Measurements from ENCODE around the gene GAB2.
A peak's percentile ranks its signal among the peaks of the same experiment; 100 is the strongest.
"Not testable (repeated sequence)": the region's sequence is repeated elsewhere in the genome, so short reads cannot be mapped to it uniquely, and the experiment has no call there.

Gene GAB2

DNA sequence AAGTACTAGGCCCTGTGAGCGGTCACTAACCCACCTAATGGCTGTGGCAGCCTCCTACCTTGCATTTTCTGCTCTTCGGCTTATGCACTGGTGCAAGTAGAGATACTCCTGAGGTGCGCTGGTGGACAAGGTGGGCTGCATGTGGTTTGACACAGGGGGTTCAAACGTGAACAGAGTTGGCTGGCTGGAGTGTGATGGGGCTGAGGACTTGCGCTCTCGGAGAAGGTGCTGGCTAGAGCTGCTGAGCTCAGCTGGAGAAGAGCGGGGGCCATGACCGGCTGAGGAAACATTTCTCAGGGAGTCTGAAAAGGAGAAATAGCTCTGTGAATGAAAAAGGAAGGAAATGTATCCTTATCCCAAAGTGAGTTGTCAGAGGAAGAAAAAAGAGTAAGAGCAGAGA is 167.5 kb downstream of the GAB2 start:
- DNase-seq (ENCODE audit: low read depth) = no peak

DNA sequence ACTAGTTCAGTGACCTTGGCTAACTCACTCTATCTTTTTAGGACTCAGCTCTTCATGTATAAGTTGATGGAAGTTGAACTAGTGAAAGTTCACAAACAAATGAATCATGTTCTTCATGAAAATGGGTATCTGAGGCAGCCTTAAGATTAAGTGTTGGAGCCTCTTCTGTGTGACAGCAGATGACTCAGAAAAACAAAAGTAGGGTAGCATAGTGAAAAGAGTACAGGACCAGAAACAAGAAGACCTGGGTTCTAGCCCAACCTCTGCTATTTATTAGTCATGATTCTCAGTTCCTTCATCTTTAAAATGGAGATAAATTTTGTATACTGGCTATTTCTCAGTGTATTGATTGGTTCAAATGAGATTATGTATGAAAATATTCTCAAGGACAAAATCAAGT is 168.7 kb downstream of the GAB2 start:
- DNase-seq (ENCODE audit: low read depth) = no peak

DNA sequence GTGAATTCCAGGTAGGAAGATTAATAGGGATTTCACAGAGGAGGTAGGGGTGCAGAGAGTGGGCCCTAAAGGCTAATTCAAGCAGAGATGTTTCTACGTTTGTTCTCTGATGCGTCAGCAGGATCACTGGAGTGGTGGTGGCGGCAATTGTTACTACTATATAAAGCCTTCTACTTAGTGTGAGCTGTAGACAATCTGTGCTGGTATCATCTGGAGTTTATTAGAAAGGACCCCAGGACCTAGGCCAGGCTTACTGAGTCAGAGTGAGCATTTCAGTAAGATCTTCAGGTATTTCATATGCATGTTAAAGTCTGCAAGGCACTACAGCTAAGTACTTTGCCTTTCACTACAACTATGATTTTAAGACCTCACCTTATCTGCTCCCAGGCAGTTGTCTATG is 169.4 kb downstream of the GAB2 start:
- DNase-seq (ENCODE audit: low read depth) = no peak

DNA sequence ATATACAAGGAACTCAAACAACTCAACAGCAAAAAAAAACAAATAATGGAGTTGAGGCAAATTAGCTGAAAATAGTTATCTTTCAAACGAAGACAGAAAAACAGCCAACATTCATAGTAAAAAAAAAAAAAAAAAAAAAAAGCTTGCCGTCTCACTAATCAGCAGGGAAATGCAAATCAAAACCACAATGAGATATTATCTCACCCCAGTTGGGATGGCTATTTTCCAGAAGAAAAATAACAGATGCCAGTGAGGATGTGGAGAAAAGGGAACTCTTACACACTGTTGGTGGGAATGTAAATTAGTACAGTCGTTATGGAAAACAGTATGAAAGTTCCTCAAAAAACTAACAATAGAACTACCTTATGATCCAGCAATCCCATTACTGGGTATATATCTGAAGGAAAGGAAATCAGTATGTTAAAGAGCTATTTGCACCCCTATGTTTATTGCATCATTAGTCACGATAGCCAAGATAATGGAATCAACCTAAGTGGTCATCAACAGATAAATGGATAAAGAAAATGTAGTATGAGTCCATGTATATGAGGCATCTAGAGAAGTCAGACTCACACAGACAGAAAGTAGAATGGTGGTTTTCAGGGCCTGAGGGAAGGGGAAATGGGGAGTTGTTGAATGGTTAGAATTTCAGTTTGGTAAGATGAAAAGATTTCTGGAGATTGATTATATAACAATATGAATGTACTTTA is 172.9 kb downstream of the GAB2 start:
- DNase-seq (ENCODE audit: low read depth) = no peak

DNA sequence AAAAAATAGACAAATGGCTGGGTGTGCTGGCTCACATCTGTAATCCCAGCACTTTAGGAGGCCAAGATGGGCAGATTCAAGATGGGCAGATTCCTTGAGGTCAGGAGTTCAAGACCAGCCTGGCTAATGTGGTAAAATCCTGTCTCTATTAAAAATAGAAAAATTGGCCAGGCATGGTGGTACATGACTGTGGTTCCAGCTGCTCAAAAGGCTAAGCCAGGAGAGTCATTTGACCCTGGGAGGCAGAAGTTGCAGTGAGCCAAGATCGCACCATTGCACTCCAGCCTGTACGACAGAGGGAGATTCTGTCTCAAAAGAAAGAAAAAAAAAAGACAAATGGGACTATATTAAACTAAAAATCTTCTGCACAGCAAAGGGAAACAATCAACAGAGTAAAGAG is 173.5 kb downstream of the GAB2 start:
- DNase-seq (ENCODE audit: low read depth) = no peak

DNA sequence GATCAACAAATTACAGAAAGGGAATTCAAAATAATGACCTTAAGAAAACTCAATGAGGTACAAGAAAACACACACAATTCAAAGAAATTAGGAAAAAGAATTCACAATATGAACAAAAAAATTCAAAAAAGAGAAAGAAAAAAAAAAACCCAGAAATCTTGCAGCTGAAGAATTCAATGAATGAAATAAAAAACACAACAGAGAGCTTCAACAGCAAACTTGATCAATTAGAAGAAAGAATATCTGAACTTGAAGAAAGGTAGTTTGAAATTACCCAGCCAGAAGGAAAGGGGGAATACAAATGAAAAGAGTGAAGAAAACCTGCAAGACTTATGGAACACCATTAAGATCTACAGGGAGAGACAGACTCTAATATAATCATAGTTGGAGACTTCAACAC is 176.1 kb downstream of the GAB2 start:
- no peak for DNase-seq (ENCODE audit: low read depth)

DNA sequence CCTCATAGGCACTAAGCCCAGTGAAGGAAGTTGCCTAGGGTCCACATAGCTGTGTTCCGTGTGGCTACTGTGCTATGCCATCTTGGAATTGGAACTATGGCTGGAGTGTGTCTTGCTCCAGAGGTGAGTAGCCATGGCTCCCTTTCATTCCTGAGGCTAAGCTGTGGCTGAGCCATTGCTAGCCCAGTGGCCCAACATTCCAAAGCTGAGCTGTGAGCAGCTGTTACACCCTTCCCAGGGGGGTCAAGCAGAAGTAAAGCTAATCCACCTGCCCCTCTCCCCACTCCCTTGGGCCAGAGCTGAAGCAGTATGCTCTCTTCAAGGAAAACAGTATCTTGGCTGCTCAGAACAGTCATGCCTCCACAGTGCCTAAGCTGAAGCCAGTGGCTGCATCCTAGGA is 177.8 kb downstream of the GAB2 start:
- no peak for DNase-seq (ENCODE audit: low read depth)

DNA sequence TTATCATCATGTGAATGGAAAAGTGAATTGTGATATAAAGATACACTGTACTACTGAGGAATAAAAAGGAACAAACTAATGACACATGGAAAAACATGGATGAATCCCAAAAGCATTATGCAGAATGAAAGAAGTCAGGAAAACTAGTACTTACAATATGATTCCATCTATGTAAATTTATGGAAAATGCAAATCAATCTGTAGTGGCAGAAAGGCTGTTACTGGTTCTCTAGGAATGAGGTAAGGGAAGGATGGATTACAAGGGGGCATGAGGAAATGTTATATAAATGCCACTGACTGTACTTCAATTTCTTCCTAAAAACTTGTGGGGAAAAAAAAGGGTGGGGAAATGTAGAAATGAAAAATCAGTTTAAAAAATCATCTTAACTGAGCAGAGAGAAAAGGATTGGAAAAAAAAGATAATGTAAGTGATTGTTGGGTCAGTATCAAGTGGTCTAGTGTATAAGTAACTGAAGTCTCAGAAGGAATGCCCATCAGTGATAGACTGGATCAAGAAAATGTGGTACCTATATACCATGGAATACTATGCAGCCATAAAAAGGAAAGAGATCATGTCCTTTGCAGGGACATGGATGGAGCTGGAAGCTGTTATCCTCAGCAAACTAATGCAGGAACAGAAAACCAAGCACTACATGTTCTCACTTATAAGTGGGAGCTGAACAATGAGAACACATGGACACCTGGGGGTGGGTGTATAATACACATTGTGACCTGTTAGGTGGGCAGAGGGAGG is 180.2 kb downstream of the GAB2 start:
- no peak for DNase-seq (ENCODE audit: low read depth)

DNA sequence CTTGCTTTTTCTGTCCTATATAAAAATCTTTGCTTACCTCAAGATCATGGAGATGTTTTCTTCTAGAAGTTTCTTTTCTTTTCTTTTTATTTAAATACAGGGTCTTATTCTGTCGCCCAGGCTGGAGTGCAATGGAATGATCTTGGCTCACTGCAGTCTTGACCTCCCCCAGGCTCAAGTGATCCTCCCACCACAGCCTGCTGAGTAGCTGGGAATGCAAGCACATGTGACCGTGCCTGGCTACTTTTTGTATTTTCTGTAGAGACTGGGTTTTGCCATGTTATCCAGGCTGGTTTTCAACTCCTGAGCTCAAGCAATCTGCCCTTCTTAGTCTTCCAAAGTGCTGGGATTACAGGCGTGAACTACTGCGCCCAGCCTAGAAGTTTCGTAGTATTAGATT is 183.6 kb downstream of the GAB2 start:
- no peak for DNase-seq (ENCODE audit: low read depth)

DNA sequence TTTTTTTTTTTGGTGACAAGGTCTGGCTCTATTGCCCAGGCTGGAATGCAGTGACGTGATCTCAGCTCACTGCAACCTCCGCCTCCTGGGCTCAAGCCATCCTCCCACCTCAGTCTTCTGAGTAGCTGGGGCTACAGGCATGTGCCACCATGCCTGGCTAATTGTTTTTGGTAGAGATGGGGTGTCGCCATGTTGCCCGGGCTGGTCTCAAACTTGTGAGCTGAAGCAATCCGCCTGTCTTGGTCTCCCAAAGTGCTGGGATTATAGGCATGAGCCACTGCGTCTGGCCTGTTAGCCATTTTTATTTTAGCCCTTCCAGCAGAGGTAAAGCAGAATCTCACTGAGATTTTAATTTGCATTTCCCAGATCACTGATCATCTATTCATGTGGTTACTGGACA is 184.6 kb downstream of the GAB2 start:
- DNase-seq (ENCODE audit: low read depth) = not testable (repeated sequence)

DNA sequence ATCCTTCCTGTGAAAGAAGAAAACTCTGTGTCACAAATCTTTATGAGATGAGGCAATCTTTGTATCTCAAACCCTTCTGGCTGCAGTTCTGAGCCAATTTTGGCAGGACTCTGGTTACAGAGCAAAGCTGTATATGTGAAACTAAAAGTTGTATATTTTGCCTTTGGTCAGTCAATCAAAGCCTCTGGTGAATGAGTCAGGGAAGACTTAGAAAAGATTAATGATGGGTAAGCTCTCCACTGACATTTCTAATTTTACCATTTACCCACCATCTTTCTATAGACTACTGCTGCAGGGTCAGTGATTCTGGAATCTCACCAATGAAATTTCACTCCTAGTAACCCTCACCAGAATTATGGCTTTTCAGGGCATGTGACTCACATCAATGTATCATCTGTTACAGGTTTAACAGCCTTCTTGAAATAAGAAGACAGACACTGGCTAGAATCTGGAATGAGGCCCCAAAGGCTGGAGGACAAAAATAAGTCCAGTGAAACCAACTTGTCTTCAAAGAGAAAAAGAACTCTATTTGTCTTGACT is 185.6 kb downstream of the GAB2 start:
- peak; percentile 53 for DNase-seq (ENCODE audit: low read depth)

DNA sequence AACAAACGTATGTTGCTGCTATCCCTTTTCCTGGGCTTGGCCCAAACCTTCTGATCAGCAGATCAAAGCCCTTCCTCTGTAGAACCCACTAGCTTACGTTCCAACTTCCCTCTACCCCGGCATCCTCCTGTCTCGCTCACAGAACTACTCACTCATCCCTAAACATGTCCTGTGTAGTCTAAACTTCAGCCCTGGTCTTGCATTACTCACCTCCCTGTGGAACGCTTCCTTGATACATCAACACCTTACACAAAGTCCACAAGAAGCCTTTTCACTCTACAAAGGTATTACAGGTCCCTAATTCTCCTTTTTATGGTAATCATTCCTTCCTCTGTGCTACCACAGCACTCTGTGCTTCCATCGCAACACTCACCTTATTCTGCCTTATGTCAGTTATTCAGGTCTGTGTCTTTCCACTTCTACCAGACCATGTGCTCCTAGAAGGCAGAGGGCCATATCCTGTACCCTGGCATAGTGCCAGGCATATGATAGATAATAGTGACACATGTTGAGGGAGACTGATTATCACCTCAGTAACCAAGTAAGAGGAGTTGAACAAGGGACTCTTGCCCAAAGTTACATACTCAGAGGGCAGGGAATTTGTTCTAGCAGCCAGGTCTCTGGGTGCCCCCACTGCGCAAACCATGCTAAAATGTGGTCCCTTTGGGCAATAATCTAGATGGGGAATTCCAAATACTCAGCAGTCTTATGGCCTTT is 187.3 kb downstream of the GAB2 start:
- DNase-seq (ENCODE audit: low read depth) = no peak

DNA sequence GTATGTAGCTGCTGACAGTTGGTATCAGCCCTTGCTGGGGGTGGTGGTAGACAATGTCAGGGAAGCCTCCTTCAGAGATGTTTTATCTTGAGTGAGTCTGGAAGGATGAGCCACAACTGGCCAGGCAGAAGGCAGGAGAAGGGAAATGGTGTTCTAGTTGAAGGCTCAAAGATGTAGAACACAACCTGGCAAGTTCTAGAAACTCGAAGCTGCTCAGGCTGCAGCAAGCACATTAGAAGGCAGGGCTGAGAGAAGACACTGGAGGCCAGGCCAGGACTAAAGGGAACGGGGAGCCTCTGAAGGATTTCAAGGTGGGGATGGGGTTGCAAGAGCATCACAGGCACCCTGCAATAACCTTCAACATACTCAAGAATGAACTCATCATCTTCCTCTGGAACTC is 188.5 kb downstream of the GAB2 start:
- no peak for DNase-seq (ENCODE audit: low read depth)

DNA sequence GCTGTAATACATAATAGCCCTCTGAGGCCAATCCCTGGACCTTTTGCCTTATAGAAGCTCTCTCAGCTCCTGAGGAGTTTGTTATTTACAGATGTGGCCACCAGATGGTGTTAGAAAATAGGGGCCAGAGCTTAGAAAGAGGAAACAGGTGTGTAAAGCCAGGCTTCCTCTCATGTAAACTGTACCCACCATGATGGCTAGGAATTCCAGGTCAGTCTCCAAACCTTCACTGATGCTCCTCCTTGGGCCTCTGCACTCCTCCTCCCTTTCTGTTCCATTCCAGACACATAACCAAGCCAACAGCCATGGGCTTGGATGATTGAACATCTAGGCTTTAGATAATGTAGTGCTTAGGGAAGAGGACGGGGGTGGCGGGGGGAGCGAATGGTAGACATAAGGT is 189.2 kb downstream of the GAB2 start:
- DNase-seq (ENCODE audit: low read depth) = no peak

DNA sequence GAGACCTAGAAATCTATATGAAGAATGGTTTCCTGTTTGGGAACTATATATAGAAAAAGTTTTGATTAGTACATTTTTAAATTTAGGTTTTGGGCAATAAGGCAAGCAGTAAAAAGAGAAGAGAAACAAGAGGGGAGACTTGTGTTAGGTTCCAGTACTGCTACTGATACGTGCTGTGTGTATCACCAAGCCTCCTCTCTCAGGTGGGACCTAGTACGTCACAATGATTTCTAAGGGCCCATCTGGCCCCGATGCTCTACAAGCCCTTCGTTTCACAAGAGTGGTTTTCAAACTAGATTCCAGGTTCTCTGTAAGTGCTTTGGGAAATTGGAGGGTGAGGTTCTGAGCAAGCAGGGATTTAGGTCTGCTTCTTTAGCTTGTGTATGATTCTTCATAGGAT is 189.7 kb downstream of the GAB2 start:
- no peak for DNase-seq (ENCODE audit: low read depth)

DNA sequence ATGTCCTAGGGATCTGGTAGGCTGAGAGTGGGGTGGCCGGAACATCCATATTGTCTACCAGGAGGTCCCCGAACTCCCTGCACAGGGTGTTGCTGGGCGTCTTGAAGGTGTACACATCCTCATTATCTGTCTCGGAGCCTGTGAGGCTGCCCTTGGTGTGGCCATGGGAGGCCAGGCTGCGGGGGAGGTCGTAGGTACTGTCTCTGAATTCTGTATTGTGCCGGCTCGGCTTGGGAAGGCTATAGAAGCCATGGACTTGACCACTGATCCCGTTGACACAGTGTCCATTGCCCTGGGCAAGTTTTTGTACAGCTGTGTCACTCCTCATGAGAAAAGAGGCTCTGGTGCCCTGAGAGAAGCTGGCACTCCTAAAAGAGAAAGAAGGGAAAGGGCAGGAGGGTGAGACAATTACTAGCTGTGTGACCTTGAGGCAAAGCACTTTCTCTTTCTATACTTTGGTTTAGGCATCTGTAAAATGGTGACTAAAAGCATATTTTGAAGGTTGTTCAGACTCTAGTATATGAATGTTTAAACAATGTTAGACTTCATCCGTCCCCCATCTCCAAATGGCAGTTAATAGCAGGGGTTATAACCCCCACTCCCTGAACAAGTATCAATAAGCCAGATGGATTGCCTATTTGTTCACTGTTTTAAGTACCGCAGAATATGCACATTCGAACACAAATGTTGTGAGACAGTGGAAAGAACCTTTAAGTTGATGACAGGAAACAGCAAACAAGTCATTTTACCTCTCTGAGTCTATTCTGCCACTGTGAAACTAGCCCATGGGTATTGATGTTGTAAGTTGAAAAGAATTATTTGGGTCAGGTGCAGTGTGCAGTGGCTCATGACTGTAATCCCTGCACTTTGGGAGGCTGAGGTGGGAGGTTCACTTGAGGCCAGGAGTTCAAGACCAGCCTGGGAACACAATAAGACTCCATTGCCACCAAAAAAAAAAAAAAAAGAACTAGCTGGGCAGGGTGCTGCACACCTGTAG is 190.6 kb downstream of the GAB2 start:
- no peak for DNase-seq (ENCODE audit: low read depth)

DNA sequence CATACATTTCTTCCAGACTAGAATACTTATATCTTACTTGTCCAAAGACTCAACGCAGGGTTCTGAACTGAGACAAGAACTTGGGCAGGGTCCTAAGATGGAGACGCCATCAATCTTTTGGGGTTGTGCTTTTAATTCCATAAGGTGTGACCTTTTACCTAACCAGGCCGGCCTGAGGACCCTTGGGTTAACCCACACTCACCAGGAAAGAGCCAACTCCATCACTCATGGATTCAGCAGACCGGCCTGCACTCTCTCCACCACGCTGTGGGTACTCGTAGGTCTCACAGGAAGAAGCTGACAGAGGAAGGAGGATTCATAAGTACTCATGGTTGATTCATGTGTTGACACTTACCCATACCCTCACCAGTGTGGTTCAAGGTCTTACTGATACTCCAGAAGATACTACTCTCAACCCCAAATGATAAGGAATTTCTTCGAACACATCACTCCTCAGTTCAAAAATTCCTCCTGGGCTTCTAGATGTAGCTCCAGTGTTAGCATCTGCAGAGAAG is 192.7 kb downstream of the GAB2 start:
- DNase-seq (ENCODE audit: low read depth) = no peak

DNA sequence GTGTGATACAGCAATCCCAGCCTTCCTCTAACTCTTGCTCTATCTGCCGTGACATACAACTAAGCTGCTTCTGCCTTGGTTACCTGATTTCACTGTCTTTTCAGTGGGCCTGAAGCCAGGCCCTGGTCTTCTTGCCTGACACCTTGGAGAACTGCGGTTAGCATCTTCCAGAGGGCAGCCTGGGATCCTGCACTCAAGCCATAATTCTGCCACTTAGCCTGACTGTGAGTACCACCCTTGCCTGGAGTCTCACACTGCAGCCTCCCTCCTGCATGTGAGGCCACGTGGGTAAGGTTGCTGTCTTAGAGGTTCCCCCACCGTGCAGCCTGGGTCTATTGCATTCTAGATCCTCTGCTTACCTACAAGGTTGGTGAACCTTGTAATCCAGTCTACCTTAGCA is 193.1 kb downstream of the GAB2 start:
- no peak for DNase-seq (ENCODE audit: low read depth)

DNA sequence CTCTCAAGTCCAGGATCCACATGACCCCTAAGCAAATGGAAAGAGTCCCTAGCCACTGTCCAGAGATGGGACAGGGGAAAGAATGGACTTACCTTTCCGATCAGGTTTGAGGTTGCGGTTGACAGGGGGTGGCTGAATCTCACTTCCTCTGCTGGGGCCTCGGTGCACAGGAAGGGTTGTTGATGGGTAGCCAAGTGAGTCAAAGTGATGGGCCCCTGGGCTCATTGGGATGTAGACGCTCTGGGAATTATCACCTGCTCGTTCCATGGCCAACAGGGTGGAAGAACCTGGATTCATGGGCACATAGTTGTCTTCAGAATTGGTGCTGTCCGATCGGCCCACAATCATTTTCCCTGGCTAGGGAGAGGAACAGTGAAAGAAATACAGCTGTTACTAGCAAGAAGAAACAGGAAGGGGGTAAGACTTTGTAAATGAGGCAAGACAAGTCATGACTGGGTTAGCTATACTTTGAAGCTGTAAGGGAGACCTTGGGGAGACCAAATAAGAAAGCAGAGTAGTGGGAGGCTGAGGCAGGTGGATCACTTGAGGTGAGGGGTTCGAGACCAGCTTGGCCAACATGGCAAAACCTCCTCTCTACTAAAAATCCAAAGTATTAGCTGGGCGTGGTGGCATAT is 194.2 kb downstream of the GAB2 start:
- no peak for DNase-seq (ENCODE audit: low read depth)

DNA sequence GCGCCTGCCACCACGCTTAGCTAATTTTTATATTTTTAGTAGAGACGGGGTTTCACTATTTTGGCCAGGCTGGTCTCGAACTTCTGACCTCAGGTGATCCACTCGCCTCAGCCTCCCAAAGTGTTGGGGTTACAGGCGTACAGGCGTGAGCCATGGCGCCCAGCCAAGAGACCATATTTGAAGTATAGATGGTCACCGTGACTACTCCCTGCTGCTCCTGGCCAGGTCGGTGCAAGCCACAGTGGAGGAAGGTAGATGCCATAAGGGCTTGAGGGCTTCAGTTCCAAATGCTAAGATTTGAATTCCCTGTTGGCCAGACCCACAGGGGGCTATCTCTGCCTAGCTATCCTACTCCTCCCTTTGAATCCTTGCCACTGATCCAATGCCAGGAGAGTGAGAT is 194.9 kb downstream of the GAB2 start:
- DNase-seq (ENCODE audit: low read depth) = not testable (repeated sequence)

Measured in GM04504 (cell line).